HepG2 (cell line): ENCODE measurements around the gene CCN2. TPM values are rescaled to one million over a fixed set of nuclear protein-coding genes. Genes with fewer than 3 reads are reported as not detected.

Source experiments
- ATAC-seq: fragments of 200-7000 bp; cut with Tn5 transposase; 3 replicates; pipeline ENCODE4 v1.9.1; 2020; ENCODE audit warnings: mild to moderate bottlenecking, moderate library complexity
- BruUV-seq: library from RNA; stranded (reverse); fragments of 400-500 nt; replicated peaks from 2 replicates; lab custom pipeline; 2021; lab: Mats Ljungman, UMichigan
- CTCF ChIA-PET: fragments of 300-600 bp; formaldehyde crosslinking; extraction: SDS; loops from one replicate; lab custom pipeline; 2021; ENCODE audit warnings: low total read pairs, inconsistent platforms, low intra/inter-chr PET ratio; lab: Yijun Ruan, JAX
- POLR2A ChIA-PET: fragments of 350-600 bp; sonication (Branson Sonifier 250); formaldehyde crosslinking; loops from one replicate; lab custom pipeline; 2020; ENCODE audit warnings: antibody characterized with exemption, inconsistent platforms; lab: Yijun Ruan, JAX
- DNase-seq: peaks from one replicate; pipeline ENCODE4 v3.0.0-alpha.2; 2015; ENCODE audit warnings: low spot score
- FAIRE-seq: peaks from 3 replicates; lab custom pipeline; 2011; peaks lifted over from hg19 to GRCh38; lab: Jason Lieb, UNC
- H2AFZ ChIP-seq: one replicate; pipeline ENCODE4 v1.6.1; 2011; ENCODE audit warnings: low read length, inconsistent platforms
- H3K27ac ChIP-seq: fragments of 300-600 bp; 3 replicates; pipeline ENCODE4 v1.8.0; 2011; ENCODE audit warnings: mixed run types, mild to moderate bottlenecking, mixed read lengths, low read length, inconsistent platforms; ENCODE audit not compliant: insufficient read depth; ENCODE audit errors: extremely low read length
- H3K27me3 ChIP-seq, 2 experiments: fragments of 200-600 bp in 1 of 2; 2 replicates in 1 of 2; 3 replicates in 1 of 2; pipeline versions ENCODE4 v1.6.0 to v1.8.0; 2011; ENCODE audit warnings: low read length in 2 of 2, mild to moderate bottlenecking in 2 of 2, moderate library complexity in 2 of 2, inconsistent platforms in 1 of 2; ENCODE audit not compliant: insufficient read depth in 2 of 2, control insufficient read depth in 1 of 2
- H3K36me3 ChIP-seq, 2 experiments: fragments of 200-600 bp in 1 of 2; replicated peaks in 1 of 2; 2 replicates in 1 of 2; 3 replicates in 1 of 2; pipeline versions ENCODE4 v1.5.1 to v1.8.0; 2011; ENCODE audit warnings: low read length in 2 of 2, inconsistent platforms in 1 of 2; ENCODE audit not compliant: insufficient read depth in 2 of 2, control insufficient read depth in 1 of 2
- H3K4me1 ChIP-seq: 2 replicates; pipeline ENCODE4 v1.5.1; 2012; ENCODE audit warnings: low read length, inconsistent platforms; ENCODE audit not compliant: insufficient read depth
- H3K4me2 ChIP-seq: 2 replicates; pipeline ENCODE4 v1.6.0; 2011; ENCODE audit warnings: low read depth, low read length, inconsistent platforms
- H3K4me3 ChIP-seq, 3 experiments: fragments of 200-600 bp in 1 of 3; sonication (generic), shearing (Covaris generic) in 1 of 3; replicated peaks in 1 of 3; 2 replicates each; pipeline ENCODE4 v1.5.1; 2011 to 2016; ENCODE audit warnings: low read length in 3 of 3, inconsistent platforms in 2 of 3, low read depth in 2 of 3, mild to moderate bottlenecking in 2 of 3, control low read depth in 1 of 3, mixed read lengths in 1 of 3; ENCODE audit not compliant: insufficient read depth in 1 of 3
- H3K79me2 ChIP-seq: one replicate; pipeline ENCODE4 v1.6.1; 2011; ENCODE audit warnings: low read length, inconsistent platforms; ENCODE audit not compliant: insufficient read depth
- H3K9ac ChIP-seq: 2 replicates; pipeline ENCODE4 v1.6.0; 2011; ENCODE audit warnings: mild to moderate bottlenecking, low read depth, low read length, inconsistent platforms; ENCODE audit not compliant: insufficient read depth
- H3K9me3 ChIP-seq: 2 replicates; pipeline ENCODE4 v1.5.1; 2012; ENCODE audit warnings: mild to moderate bottlenecking, low read length
- H4K20me1 ChIP-seq: 2 replicates; pipeline ENCODE4 v1.6.0; 2011; ENCODE audit warnings: inconsistent platforms, mild to moderate bottlenecking, low read length, moderate library complexity; ENCODE audit not compliant: insufficient read depth
- ARHGAP35 ChIP-seq: sonication (generic); formaldehyde crosslinking; IDR thresholded peaks from 2 replicates; pipeline ENCODE4 v1.9.0; 2022; ENCODE audit warnings: mild to moderate bottlenecking, inconsistent platforms, moderate library complexity, missing genetic modification reagents, borderline replicate concordance
- ATF7 ChIP-seq, 2 experiments: fragments of 450-650 bp in 1 of 2; sonication (generic) in 1 of 2; formaldehyde crosslinking in 1 of 2; IDR thresholded peaks; 2 replicates each; pipeline versions ENCODE4 v1.4.0 to v1.6.1; 2016 to 2020; ENCODE audit warnings: antibody characterized with exemption in 1 of 2, mild to moderate bottlenecking in 1 of 2, missing genetic modification reagents in 1 of 2
- MAFF ChIP-seq: IDR thresholded peaks from 2 replicates; pipeline ENCODE4 v1.6.1; 2011; ENCODE audit warnings: low read depth, low read length, improper control_type of control experiment
- MAFK ChIP-seq, 2 experiments: IDR thresholded peaks in 1 of 2; conservative IDR thresholded peaks in 1 of 2; 2 replicates each; pipeline ENCODE4 v1.6.1; 2011; ENCODE audit warnings: improper control_type of control experiment in 2 of 2, low read length in 2 of 2
- ZNF10 ChIP-seq: sonication (generic); formaldehyde crosslinking; IDR thresholded peaks from 2 replicates; pipeline ENCODE4 v1.4.0; 2020; ENCODE audit warnings: mild to moderate bottlenecking, low read depth, missing genetic modification reagents, borderline replicate concordance
- WGBS: methylation state at CpG from one replicate; pipeline ENCODE4 v1.1.6; 2017; ENCODE audit warnings: low lambda C conversion rate; 5-methylcytosine and 5-hydroxymethylcytosine counted together
- in situ Hi-C: cut with HindIII; loops from 2 replicates; pipeline ENCODE4 v1.10.0; 2017; ENCODE audit warnings: low pct_unique_long_range_greater_than_20kb; ENCODE audit not compliant: extremely low pct_ligation_motif_present
- intact Hi-C: fragments of 100-400 bp; cut with micrococcal nuclease; formaldehyde crosslinking; loops from one replicate; pipeline ENCODE4 v1.10.0; 2022; ENCODE audit not compliant: unreplicated experiment
- polyA plus RNA-seq, 8 experiments: library from polyadenylated mRNA; depleted of rRNA in 3 of 8; stranded (reverse) in 7 of 8; unstranded in 1 of 8; fragments of >200 nt; fragmentation: Illumina TruSeq in 4 of 8; extraction: Trizol in 4 of 8; gene quantifications; 2 replicates each; pipeline versions ENCODE4 v1.2.1 to v1.2.3, GENCODE V29; 2011 to 2016; ENCODE audit warnings: low read depth in 4 of 8, missing spikeins in 1 of 8, mixed read lengths in 1 of 8; ENCODE audit not compliant: insufficient read depth in 1 of 8
- total RNA-seq, 5 experiments: library from RNA; depleted of rRNA; stranded (reverse); fragments of >200 nt; fragmentation: Illumina TruSeq; extraction: Trizol; gene quantifications; 2 replicates each; pipeline ENCODE4 v1.2.3, GENCODE V29; 2016; ENCODE audit warnings: low read depth in 1 of 5
- TF ChIP-seq, protein P1 (sequence below): IDR thresholded peaks from 2 replicates; pipeline ENCODE4 v1.6.1; 2016; ENCODE audit warnings: low read depth

Gene CCN2
- total and polyA plus RNA-seq, 2 of the 13 experiments (the other 11 are each of a cell fraction or from before 2014, with no cell fraction given) = 34.7 to 316 TPM

DNA sequence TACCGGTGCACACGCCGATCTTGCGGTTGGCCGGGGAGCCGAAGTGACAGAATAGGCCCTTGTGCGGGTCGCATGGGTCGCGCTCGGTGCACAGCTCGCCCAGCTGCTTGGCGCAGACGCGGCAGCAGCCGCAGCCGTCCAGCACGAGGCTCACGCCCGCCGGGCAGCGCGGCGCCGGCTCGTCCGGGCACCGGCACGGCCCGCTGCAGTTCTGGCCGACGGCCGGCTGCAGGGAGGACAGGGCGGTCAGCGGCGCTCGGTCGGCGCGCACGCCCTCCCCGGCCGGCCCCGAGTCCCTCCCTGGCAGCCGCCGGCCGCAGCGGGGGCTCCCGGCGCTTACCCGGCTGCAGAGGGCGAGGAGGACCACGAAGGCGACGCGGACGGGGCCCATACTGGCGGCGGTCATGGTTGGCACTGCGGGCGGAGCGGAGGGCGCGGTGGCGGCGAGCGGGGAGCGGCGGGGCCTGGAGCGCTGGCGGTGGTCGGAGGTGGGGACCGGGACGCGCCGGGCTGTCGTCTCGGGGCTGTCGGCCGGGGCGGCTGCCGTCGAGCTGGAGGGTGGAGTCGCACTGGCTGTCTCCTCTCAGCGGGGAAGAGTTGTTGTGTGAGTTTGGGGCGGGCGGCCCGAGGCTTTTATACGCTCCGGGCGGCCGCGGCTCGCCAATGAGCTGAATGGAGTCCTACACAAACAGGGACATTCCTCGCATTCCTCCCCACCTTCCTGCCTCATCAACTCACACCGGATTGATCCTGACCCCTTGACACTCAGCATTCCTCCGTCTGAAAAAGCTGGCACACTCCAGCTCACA is at the start of gene CCN2 (continued):
- no peak for TF ChIP-seq ZNF10 (CRISPR knock-in tag)
- TF ChIP-seq, all 625 proteins: peak for 414

DNA sequence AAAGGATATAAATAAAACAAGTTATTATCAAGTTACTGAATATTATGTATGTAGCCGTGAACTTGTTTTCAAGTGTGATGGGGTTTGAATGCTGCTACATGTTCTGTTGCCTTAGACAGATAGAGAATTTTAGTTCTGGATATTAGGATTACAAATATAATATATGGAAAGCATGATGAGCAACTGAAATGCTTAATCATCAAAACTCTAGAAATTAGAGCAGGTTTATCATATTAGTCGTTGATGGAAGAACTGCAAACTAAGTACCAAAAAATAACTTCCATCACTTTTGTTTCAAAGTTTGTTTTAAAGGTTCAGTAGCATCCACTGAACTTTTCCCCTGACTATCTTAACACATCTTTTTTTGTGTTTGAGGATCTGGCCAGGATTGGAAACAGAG is 49.1 kb upstream of the CCN2 start:
- Histone ChIP-seq H3K79me2 (no peaks in the 10 kb centered on the region), H3K4me3 (no peak overlapping the region), H3K27me3 (no peaks in the 10 kb centered on the region), H2AFZ (no peak overlapping the region), H3K27ac (no peak overlapping the region), H3K4me1 (peaks cover 34% of the 10 kb centered on the region), H3K4me2 (no peak overlapping the region), H3K9me3 (peaks cover 19% of the 10 kb centered on the region), H3K9ac (no peak overlapping the region), H3K36me3 (no peaks in the 10 kb centered on the region), H4K20me1 (no peaks in the 10 kb centered on the region)
- CTCF ChIA-PET = no interaction called here
- in situ Hi-C loops (no loop called here), intact Hi-C loops (no loop called here)
- FAIRE-seq (no peak), ATAC-seq (no peak), DNase-seq (no peak)
- no TSS peak for BruUV-seq
- no peak for TF ChIP-seq ARHGAP35 (CRISPR knock-in tag)
- peak; percentile 79 to 80 for TF ChIP-seq MAFK (conservative IDR thresholded peaks at IDR 0.05 in 1 of 2, IDR thresholded peaks at IDR 0.05 in 1 of 2; ENCODE audit: low read length in 2 of 2)
- TF ChIP-seq MAFF = peak; percentile 74
- POLR2A ChIA-PET = no interaction called here
- WGBS = 96% methylated on average over 2 of the region's 2 CpGs

DNA sequence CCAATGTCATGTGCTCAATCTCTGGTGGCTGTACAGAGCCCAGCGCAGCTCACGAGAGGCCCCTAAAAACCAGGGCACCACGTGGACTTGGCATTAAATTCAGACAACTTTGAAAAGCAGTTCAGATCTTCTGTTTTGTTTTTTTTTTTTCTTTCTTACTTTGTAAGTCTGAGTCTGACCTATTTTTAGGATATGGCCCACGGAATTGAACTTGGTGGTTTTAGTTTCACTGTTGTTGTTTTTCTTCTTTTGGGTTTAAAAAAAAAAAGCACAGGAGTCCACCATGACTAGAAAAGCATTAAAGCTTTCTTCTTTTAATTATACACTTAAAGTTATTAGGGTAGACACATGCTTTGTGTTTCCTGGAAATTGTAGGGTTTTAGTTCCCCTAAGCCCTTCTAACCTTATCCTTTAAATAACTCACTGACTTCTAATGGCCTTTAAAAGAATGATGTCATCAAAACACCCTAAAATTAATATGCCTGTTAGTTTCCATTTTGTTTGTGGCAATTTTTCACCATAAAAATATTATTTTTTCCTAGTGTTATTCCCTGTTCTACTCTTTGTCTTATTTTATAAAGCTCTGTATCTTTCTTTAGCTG is 48.5 kb upstream of the CCN2 start:
- WGBS = 91% methylated on average over 4 of the region's 4 CpGs
- DNase-seq (no peak), ATAC-seq (no peak), FAIRE-seq (no peak)
- intact Hi-C loops = no loop called here
- Histone ChIP-seq H3K27me3 (no peaks in the 10 kb centered on the region), H3K79me2 (no peaks in the 10 kb centered on the region), H3K4me3 (no peak overlapping the region), H3K4me2 (no peak overlapping the region), H3K4me1 (peaks cover 28% of the 10 kb centered on the region), H3K27ac (no peak overlapping the region), H3K9me3 (peaks cover 17% of the 10 kb centered on the region), H3K9ac (no peak overlapping the region), H4K20me1 (no peaks in the 10 kb centered on the region), H3K36me3 (no peaks in the 10 kb centered on the region), H2AFZ (no peak overlapping the region)
- in situ Hi-C loops = no loop called here
- ChIA-PET CTCF (no interaction called here), POLR2A (interaction anchor here (2.9 kb wide), 1 partner anchor 48 kb away, joined by 22 read pairs; the partner anchor contains the start of gene CCN2)
- TF ChIP-seq, protein P1, sequence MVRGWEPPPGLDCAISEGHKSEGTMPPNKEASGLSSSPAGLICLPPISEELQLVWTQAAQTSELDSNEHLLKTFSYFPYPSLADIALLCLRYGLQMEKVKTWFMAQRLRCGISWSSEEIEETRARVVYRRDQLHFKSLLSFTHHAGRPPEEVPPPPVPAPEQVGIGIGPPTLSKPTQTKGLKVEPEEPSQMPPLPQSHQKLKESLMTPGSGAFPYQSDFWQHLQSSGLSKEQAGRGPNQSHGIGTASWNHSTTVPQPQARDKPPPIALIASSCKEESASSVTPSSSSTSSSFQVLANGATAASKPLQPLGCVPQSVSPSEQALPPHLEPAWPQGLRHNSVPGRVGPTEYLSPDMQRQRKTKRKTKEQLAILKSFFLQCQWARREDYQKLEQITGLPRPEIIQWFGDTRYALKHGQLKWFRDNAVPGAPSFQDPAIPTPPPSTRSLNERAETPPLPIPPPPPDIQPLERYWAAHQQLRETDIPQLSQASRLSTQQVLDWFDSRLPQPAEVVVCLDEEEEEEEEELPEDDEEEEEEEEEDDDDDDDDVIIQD (CRISPR knock-in tag) = no peak
- TF ChIP-seq ATF7 (IDR thresholded peaks at IDR 0.05) = peak; percentile 93
- TF ChIP-seq ATF7 (CRISPR knock-in tag; IDR thresholded peaks at IDR 0.05) = no peak
- BruUV-seq = no TSS peak
